Subcutaneous adipose tissue (tissue), 4 donors: ENCODE results near the gene SLF2. TPM values are rescaled to one million over a fixed set of nuclear protein-coding genes. Genes with fewer than 3 reads are reported as not detected.

Source experiments
- CTCF ChIP-seq: fragments of 450-650 bp; IDR thresholded peaks from one replicate; pipeline ENCODE4 v1.5.1; 2016; ENCODE audit warnings: low read depth, mild to moderate bottlenecking, control low read depth, antibody characterized with exemption, moderate library complexity
- total RNA-seq, 4 donors: library from RNA; depleted of rRNA; stranded (reverse); fragments of >200 nt; gene quantifications; one replicate each; pipeline ENCODE4 v1.1.0, GENCODE V29; 2016

The SLF2 gene
- total RNA-seq, 4 donors from 2014 or later: 24.9 to 32.6 (median 28.5) TPM

- TF ChIP-seq CTCF: no peak
Measured at GRCh38 chr10:100867261-100867963, 45.4 kb upstream of the SLF2 start.

GRCh38 chr10:100868382-100868781, 44.4 kb upstream of the SLF2 start:
- TF ChIP-seq CTCF: no peak

GRCh38 chr10:100869399-100869798, 43.4 kb upstream of the SLF2 start:
- TF ChIP-seq CTCF: no peak

GRCh38 chr10:100872034-100872791, 40.5 kb upstream of the SLF2 start:
- no peak for TF ChIP-seq CTCF

GRCh38 chr10:100873146-100873826, 39.5 kb upstream of the SLF2 start:
- no peak for TF ChIP-seq CTCF

GRCh38 chr10:100873827-100874326, 38.9 kb upstream of the SLF2 start:
- TF ChIP-seq CTCF: no peak
